Fibroblast of the aortic adventitia (primary cell): ENCODE data around the gene TSSK3. TPM values are rescaled to one million over a fixed set of nuclear protein-coding genes. Genes with fewer than 3 reads are reported as not detected.

Experiments used
- DNase-seq: peaks from one replicate; pipeline ENCODE4 v3.0.0-alpha.2; 2010; ENCODE audit warnings: low read depth
- H3K4me3 ChIP-seq: 2 replicates; pipeline ENCODE4 v1.5.1; 2011; ENCODE audit warnings: low read depth, mild to moderate bottlenecking, control low read depth, low read length, moderate library complexity
- CTCF ChIP-seq: IDR thresholded peaks from 2 replicates; pipeline ENCODE4 v1.5.1; 2011; ENCODE audit warnings: mild to moderate bottlenecking, low read length, control low read depth, inconsistent platforms; ENCODE audit not compliant: insufficient read depth
- total RNA-seq: library from RNA; depleted of rRNA; stranded (reverse); fragments of >200 nt; gene quantifications from 2 replicates; pipeline ENCODE4 v1.2.3, GENCODE V29; 2012; ENCODE audit warnings: low replicate concordance

TSSK3 gene
- total RNA-seq, 1 donor, result 2.3 TPM

GRCh38 chr1:32363713-32364112 is 1.4 kb downstream of the TSSK3 start:
- DNase-seq, result no peak
- no peak for TF ChIP-seq CTCF
- no peak overlapping the region for H3K4me3 ChIP-seq

GRCh38 chr1:32364836-32365235 is 2.5 kb downstream of the TSSK3 start:
- DNase-seq, result no peak
- no peak for TF ChIP-seq CTCF
- no peak overlapping the region for H3K4me3 ChIP-seq

- no peak for DNase-seq
- TF ChIP-seq CTCF, result no peak
- H3K4me3 ChIP-seq, result no peak overlapping the region
These were observed 3.1 kb downstream of the TSSK3 start for GRCh38 chr1:32365445-32365844.

- no peak for TF ChIP-seq CTCF
- no peak for DNase-seq
- H3K4me3 ChIP-seq, result no peak overlapping the region
These were observed 5.7 kb downstream of the TSSK3 start for GRCh38 chr1:32367912-32368635.

GRCh38 chr1:32372149-32372756 is 9.9 kb downstream of the TSSK3 start:
- no peak for DNase-seq
- TF ChIP-seq CTCF, result no peak
- H3K4me3 ChIP-seq, result no peak overlapping the region

GRCh38 chr1:32373996-32374592 is 11.8 kb downstream of the TSSK3 start:
- H3K4me3 ChIP-seq, result no peak overlapping the region
- no peak for TF ChIP-seq CTCF
- no peak for DNase-seq
